ENCODE data around the gene KY.
"Not testable (repeated sequence)": the region's sequence is repeated elsewhere in the genome, so short reads cannot be mapped to it uniquely, and the experiment has no call there.

The KY gene

GRCh38 chr3:134600206-134600605 lies 50.6 kb downstream of the KY start:
- DNase-seq: peak in 1 of 2 experiments; percentile 36

- peak; percentile 33 to 35 for DNase-seq
Observed at GRCh38 chr3:134598763-134599545, 51.9 kb downstream of the KY start.

GRCh38 chr3:134597390-134597970 lies 53.3 kb downstream of the KY start:
- DNase-seq: peak; percentile 57 to 62

- not testable (repeated sequence) for DNase-seq
Observed at GRCh38 chr3:134594986-134595385, 55.8 kb downstream of the KY start.

- no peak for DNase-seq
Observed at GRCh38 chr3:134594331-134594741, 56.5 kb downstream of the KY start.

- DNase-seq: no peak
Observed at GRCh38 chr3:134592806-134593205, 58.0 kb downstream of the KY start.

- DNase-seq: no peak
Observed at GRCh38 chr3:134590766-134591165, 60.1 kb downstream of the KY start.

GRCh38 chr3:134579141-134579665 lies 71.6 kb downstream of the KY start:
- DNase-seq: no peak

- no peak for DNase-seq
Observed at GRCh38 chr3:134576831-134577230, 74.0 kb downstream of the KY start.

- DNase-seq: no peak
Observed at GRCh38 chr3:134576426-134576825, 74.4 kb downstream of the KY start.

GRCh38 chr3:134569899-134570298 lies 80.9 kb downstream of the KY start:
- not testable (repeated sequence) for DNase-seq

GRCh38 chr3:134568790-134569189 lies 82.0 kb downstream of the KY start:
- DNase-seq: no peak

- no peak for DNase-seq
Observed at GRCh38 chr3:134567605-134568004, 83.2 kb downstream of the KY start.

- DNase-seq: no peak
Observed at GRCh38 chr3:134564991-134565390, 85.8 kb downstream of the KY start.

- no peak for DNase-seq
Observed at GRCh38 chr3:134563601-134564000, 87.2 kb downstream of the KY start.

GRCh38 chr3:134562055-134562454 lies 88.8 kb downstream of the KY start:
- no peak for DNase-seq

- peak in 1 of 2 experiments; percentile 7 for DNase-seq
Observed at GRCh38 chr3:134559591-134559990, 91.2 kb downstream of the KY start.
